ENCODE results near the gene MCMBP.
"Not testable (repeated sequence)": the region's sequence is repeated elsewhere in the genome, so short reads cannot be mapped to it uniquely, and the experiment has no call there.

Gene MCMBP

DNA sequence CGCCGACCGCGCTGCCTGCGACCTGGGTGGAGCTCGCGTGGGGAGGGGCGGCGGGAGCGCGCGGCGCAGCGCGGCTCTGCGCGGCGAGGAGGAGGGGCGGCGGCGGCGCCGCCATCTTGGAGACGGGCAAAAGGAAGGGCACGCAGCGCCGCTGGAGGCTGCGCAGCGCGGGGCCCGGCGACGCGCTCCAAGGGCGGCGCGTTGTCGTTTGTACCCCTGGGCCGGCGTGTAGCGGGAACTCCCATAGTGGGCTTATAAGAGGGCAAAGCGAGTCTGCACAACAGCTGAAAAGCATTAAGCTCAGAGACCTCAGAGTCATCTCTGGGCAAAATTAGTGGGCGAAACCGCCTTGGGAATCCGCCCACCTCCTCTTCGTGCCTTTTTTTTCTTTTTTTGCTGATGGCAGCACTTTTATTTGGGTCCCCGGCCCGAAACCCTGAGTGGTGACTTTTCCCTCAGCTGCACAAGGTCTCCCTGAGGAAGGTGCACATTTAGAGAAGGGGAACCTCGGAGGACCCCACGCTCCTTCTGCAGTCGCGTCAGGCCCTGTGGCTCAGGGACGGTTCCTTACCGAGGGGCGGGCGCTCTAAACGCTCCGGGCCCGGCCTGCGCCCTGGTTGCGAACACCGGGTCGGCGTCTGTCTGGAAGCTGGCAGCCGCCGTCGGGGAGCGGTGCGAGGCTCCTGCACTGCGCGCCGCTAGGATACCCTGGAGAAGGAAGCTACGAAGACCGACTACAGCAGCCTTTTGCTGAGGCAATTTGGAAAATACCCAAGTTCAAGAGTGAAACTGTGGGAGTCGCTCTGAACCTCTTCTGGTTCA is 428 bp upstream of the MCMBP start:
- peak; percentile 82 for DNase-seq (ENCODE audit: low read depth)

GRCh38 chr10:119871881-119872609 is 598 bp downstream of the MCMBP start:
- DNase-seq (ENCODE audit: low read depth) = peak; percentile 43

GRCh38 chr10:119869398-119869797 is 3.2 kb downstream of the MCMBP start:
- DNase-seq (ENCODE audit: low read depth) = not testable (repeated sequence)

- no peak for DNase-seq (ENCODE audit: low read depth)
Observed at GRCh38 chr10:119867317-119867716, 5.3 kb downstream of the MCMBP start.

DNA sequence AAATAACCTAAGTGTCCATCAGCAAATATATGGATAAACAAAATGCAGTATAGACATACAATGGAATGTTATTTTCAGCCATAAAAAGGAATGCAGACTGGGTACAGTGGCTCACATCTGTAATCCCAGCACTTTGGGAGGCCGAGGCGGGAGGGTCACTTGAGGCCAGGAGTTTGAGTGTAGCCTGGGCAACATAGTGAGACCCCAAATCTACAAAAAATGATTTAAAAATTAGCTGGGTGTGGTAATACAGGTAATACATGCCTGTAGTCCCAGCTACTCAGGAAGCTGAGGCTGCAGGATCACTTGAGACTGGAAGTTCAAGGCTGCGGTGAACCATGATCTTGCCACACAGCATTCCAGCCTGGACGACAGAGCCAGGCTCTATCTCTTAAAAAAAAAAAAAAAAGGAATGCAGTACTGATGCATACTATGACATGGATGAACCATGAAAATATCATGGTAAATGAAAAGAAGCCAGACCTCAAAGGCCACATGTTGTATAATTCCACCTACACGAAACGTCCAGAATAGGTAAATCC is 6.9 kb downstream of the MCMBP start:
- DNase-seq (ENCODE audit: low read depth) = no peak

DNA sequence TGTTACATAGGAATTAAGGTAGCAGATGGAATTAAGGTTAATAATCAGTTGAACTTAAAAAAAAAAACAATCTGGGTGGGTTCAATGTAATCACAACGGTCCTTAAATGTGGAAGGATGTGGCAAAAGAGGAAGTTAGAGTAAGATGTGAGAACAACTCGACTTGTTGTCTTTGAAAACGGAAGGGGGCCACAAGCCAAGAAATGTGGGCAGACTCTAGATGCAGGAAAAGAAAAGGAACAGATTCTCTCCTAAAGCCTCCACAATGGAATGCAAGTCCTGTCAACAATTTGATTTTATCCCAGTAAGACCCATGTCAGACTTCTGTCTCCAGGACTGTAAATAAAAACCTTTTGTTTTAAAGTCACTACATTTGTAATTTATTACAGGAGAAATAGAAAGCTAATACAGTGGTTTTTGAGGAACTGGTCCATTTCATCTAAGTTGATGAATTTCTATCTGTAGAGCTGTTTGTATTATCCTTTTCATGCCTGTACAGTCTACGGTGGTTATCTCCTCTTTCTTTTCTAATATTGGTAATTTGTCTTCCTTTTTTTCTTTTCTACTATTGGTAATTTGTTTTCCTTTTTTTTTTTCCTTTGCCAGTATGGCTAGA is 8.6 kb downstream of the MCMBP start:
- DNase-seq (ENCODE audit: low read depth) = no peak

DNA sequence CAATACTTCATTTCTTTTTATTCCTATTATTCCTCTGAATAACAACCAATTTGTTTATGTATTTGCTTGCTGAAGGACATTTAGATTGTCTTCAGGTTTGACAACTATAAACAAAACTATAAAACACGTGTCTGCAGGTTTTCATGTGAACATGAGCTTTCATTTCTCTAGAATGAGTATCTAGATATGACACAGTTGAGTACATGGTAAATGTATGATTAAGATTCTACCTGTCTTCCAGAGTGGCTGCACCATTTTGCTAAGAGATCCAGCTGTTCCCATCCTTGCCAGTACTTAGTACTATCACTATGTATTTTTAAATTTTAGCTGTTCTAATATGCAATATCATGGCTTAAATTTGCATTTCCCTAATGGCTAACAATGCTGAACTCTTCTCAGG is 10.1 kb downstream of the MCMBP start:
- no peak for DNase-seq (ENCODE audit: low read depth)

DNA sequence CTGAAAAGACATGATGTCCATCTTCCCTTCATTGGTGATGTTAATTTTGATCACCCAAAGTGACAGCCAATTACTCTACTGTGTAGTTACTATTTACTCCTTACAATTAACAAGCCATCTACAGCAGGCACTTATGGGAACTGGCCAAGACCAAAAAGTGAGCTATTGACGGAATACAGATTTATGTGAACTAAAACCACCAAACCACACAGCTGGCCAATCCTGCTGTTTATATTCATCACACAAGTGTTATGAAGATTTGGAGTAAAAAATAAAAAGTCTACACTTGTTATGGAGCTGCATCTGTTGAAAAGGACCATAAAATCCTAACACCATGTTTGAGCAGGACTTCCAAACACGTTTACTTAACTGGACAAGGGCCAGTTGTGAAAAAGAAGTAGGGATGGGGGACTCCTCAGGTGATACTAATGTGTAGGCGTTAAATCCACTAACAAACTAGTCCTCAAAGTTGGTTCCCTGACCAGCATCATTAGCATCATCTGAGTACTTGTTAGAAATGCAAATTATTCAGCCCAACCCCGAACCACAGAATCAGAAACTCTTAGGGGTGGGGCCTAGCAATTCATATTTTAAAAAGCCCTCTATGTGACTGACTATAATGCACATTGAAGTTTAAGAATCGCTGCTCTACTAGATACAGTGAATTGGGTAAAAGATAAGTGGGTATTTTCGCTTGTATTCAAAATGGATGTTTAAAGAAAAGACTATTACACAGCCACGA is 11.6 kb downstream of the MCMBP start:
- no peak for DNase-seq (ENCODE audit: low read depth)

GRCh38 chr10:119859420-119860258 is 13.0 kb downstream of the MCMBP start:
- DNase-seq (ENCODE audit: low read depth) = no peak

- no peak for DNase-seq (ENCODE audit: low read depth)
Observed at GRCh38 chr10:119858063-119858462, 14.6 kb downstream of the MCMBP start.

DNA sequence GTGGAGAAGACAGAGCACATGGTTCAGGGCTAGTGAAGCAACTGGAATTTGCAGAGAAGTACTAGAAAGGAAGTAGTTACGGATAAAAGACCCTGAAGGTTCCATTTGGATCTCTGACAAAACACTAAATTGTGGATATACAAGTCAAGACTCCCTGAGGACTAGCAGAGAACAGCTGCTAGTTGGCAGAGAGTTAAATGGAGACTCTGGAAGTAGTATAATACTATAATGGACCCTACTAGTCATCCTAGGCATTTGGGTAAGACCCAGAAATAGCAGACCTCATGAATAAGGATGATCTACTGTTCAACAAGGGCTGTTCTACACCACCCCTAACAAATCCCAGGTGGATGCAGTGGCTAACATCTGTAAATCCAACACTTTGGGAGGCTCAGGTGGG is 19.1 kb downstream of the MCMBP start:
- DNase-seq (ENCODE audit: low read depth) = no peak

- DNase-seq (ENCODE audit: low read depth) = no peak
Observed at GRCh38 chr10:119852822-119853221, 19.8 kb downstream of the MCMBP start.

- no peak for DNase-seq (ENCODE audit: low read depth)
Observed at GRCh38 chr10:119852277-119852676, 20.4 kb downstream of the MCMBP start.

DNA sequence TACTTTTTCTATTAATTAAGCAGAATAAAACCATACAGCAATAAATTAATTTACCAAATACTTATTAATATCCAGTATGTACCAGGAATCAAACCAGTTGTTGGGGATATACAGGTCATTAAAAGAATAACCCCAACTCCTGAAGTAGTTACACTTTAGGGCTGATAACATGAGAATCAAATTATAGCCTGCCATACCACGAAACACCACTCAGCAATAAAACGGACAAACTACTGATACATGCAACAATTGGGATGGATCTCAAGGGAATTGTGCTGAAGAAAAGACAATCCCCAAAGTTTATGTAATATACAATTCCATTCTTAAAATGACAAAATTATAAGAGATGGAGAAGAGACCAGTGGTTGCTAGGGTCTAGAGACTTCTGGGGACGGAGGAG is 22.7 kb downstream of the MCMBP start:
- no peak for DNase-seq (ENCODE audit: low read depth)

DNA sequence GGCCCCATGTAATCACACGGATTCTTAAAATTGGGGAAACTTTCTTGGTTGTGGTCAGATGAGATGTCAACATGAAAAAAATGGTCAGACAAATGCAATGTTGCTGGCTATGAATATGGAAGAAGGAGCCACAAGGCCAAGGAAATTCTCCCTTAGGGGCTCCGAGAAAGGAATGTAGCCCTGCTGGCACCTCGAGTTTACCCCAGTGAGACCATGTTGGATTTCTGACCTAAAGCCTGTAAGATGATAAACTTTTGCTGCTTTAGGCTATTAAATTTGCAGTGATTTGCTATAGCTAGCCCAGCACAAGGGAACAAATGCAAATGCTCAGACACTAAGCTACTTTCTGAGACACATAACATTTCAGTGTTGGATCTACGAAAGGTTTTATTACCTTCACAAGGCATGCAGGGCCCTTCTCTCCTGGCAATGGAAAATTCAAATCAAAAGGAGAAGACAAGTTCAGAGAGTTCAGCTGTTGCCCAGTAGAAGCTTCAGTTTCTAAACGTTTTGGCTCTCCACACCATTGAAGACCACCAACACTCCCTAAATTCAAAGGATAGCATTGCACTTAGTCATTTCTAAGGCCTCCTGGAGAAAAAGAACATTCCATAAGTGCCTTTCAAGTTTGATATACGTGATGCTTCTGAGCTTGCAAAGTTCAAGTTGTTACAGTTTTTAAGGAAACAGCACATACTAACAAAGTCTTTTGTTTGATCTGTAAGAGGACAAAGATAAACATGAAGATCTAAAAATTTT is 23.4 kb downstream of the MCMBP start:
- no peak for DNase-seq (ENCODE audit: low read depth)

DNA sequence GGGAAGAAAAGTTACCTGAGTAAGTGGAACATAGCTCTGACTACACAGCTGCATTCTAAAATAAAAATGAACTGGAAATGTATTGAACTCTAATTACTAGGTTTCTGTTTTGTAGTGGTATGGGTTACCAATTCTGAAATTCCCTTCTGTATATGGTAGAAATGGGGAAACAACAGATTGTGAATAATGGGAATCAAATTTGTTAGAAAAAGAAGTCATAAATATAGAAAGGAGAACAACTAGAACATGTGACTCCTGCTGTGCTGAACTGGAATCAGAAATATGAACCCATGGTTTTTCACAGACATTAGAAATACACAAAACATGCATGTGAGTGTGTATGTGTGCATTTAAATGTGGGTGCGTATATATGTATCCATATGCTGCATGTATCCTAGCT is 27.0 kb downstream of the MCMBP start:
- DNase-seq (ENCODE audit: low read depth) = no peak

DNA sequence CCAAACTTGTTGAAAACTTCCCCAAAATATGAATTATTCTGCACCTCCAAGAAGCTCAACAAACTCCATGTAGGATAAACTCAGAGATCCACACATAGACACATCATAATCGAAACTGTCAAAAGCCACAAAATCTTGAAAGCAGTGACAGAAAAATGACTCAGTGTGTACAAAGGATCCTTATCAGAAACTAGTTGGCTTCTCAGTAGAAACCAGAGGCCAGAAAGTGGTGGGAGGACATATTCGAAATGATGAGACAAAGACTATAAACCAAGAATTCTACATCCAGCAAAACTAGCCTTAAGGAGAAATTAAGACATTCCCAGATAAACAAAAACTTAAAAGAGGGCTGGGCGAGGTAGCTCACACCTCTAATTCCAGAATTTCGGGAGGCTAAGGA is 38.5 kb downstream of the MCMBP start:
- DNase-seq (ENCODE audit: low read depth) = no peak

GRCh38 chr10:119832951-119833350 is 39.7 kb downstream of the MCMBP start:
- no peak for DNase-seq (ENCODE audit: low read depth)

DNA sequence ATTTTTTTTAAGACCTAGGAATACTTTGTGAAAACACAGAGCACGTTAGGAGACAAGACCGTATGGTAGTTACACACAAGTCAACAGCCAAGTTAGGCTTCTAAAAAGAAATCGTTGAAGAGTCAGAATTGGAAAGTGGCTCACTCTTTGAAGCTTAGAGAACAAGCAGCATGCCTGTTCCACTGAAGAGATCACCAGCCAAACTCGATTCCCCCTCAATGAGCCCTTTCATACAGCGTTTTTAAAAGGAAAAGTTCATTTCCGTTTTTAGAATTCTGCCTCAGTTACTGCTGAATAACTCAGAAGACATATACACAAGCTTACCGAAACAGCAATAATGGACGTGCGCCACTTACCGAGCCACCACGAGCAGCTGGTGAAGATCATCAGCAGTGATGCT is 41.0 kb downstream of the MCMBP start:
- DNase-seq (ENCODE audit: low read depth) = no peak

DNA sequence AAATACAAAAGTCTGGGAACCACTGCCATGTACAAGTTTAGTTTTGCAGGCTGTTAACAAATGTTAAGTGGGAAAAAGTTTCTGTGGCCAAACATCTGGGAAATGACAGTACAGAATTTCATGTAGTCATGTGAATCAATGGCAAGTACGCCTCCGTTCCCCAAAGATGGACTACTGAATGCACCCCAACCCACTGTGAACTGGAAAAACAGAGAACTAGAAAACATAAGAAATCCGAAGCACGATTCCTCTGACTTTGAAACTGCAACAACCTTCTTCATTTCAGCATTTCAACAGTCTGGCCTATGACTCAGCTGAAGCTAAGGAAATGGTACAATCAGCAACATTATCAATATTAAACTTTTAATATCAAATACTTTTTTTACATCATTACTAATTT is 41.8 kb downstream of the MCMBP start:
- DNase-seq (ENCODE audit: low read depth) = no peak
